Inflammatory macrophage treated with lipopolysaccharide for 1 hour (primary cell): ENCODE measurements around the gene DYNLT2.
"Not testable (repeated sequence)": the region's sequence is repeated elsewhere in the genome, so short reads cannot be mapped to it uniquely, and the experiment has no call there.

Experiments used
- DNase-seq, 2 donors: peaks; one replicate each; pipeline ENCODE4 v3.0.0-alpha.2; 2020 to 2022

The DYNLT2 gene

DNA sequence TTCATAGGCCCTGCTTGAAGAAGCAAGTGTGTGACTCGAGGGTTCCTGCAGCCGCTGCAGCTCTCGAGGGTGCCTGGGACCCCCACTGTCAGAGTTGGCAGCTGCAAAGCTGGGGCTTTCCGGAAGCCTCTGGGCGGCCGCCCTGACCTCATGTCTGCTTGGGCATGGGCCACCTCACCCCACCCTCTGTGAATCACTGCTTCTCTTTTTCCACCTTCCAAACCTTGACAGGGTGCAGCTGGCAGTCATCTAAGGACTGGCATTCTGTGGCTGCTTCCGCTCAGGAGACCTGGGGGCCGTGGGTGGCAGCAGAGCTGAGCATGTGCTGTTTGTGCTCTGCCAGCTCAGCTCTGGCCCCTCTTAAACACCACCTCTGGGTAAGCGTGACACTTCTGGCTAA is 32.0 kb upstream of the DYNLT2 start:
- no peak for DNase-seq

DNA sequence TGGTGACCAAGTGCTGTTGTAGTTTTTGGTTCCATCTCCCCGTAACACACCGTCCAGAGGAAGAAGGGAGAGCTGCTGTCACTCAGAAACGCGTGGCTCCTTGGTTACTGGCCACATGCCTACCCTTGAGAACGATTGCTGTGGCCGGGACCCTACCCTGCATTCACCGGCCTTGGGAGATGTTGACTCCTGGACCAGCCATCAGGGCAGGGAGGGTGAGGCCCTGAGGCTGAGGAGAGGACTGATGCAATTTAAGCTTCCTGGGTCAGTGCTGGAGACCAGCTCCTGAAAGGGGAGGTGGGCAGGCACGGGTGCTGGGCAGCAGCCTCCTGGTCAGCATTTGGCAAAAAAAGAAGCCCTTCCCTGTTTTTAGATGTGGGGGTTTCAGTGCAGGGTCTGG is 31.6 kb upstream of the DYNLT2 start:
- no peak for DNase-seq

DNA sequence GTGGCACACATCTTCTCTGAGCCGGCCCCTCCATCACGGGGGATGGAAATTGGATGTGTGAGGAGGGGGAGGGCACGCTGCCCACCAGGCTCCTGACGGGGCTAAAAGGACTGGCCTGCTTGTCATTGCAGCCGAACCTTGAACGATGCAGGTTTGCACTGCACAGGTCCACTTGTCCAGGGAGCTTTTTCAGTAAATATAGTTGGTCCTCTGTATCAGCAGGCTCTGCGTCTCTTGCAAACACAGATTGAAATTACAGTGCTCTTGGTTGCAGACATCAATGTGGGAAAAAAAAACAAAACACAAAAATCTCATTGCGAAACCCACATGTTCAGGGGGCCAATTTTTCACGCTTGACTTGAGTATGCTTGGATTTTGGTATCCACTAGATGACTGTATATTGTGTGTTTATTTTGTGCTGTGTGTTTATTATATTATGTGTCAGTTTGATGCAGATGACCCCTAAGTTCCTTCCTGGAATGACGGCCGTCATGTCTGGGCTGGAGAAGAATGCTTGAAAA is 29.3 kb upstream of the DYNLT2 start:
- no peak for DNase-seq

DNA sequence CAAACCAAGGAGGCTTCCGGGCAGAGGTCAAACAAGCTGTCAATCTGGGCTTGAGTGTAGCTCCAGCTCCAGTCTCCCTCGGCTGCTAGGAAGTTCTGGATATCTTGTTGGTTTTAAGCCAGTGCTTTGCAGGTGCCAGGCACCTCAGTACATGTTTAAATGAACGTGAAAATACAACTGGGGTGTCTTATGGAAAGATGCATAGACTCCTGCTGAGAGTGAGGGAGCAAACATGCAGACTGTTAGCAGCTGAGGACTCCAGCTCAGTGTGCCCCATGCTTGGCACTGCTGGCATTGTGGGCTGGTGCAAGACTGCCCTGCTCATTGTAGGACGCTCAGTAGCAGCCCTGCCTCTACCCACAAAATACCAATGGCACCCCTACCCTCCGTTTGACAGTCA is 28.5 kb upstream of the DYNLT2 start:
- no peak for DNase-seq

DNA sequence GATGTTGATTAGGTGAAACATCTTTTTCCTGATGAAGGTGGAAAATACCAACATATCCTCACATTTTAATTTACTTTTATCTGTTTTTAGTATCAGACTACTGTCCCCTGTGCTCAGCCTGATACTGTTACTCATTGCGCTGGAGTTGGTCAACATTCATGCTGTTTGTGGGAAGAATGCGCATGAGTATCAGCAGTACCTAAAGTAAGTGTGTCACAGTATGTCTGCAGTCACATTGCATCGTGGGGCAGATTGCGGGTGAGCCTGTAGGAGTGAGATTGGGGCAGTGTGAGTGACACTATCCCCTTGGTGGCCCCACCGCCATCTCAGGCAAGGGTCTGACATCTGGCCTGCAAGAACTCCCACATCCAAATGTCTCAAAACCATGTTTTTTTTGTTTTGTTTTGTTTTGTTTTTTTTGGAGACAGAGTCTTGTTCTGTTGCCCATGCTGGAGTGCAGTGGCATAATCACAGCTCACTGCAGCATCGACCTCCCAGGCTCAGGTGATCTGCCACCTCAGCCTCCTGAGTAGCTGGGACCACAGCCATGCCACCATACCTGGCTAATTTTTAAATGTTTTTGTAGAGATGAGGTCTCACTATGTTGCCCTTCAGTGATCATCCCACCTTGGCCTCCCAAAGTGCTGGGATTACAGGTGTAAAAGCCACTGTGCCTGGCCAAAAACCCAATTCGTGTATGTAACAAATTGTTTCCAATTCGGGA is 27.9 kb upstream of the DYNLT2 start:
- no peak for DNase-seq

DNA sequence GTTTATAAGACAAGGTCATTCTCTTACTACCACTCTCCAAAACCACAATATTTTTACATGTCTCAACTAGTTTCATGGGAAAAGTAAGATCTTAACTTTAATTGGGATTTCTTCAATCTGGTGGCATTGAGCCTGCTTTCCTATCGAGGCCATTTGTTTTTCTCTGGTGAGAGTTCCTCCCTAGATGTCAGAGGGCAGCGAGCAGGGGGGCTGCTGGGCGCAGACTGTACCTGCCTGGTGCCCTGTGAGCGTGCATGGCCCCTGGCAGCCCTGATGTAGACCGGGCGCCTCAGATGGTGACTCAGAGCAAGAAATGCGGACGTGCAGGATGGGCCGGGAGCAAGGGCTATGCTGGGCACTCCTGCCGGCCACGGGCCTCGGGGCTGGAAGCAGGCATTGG is 27.3 kb upstream of the DYNLT2 start:
- no peak for DNase-seq

DNA sequence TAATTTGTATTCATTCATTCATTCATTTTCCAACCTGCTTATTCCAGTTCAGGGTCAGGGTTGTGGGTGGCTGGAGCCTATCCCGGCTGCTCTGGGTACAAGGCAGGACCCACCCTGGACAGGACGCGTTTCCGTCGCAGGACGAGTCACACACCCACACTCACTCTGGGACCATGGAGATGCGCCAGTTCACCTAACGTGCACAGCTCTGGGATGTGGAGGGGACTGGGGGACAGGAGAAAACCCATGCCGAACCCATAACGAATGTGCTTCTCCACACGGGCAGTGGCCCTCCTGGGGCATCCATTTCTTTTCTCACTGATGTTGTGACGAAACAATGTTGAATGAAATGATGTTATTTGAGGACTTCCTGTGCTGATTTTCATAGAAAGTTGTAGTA is 26.5 kb upstream of the DYNLT2 start:
- no peak for DNase-seq

DNA sequence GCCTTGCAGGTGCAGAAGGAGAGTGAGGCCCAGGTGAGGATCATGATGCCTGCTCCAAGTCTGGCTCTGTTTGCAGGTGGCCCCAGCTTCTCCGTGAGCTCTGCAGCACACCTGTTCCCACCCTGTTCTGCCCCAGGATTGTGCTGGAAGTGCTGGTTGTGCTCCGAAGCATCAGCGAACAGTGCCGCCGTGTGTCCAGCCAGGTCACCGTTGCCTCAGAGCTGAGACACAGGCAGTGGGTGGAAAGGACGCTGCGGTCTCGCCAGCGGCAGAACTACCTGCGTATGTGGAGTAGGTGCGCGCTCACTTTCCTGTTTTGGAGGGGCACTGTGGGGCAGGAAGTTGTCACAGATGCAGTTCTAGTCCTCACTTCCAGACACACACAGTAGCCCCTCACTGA is 25.0 kb upstream of the DYNLT2 start:
- no peak for DNase-seq

DNA sequence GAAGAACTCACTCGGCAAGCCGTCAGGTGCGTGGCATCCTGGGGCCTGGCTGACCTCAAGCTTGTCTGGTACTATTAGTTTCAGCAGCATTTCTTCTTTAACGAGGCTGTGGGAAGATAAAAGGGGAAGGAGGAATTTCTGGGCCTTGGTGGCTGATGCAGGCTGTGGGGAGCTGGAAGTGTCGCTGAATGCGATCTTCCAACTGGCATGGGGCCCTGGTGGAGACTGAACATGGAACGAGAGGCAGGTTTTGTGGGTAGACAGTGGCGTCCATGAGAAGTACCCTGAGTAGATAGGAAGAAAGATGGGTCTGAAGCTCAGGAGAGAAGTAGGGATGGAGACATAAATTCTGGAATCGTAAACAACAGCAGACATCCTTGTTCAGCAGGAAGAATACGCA is 23.9 kb upstream of the DYNLT2 start:
- DNase-seq = no peak

DNA sequence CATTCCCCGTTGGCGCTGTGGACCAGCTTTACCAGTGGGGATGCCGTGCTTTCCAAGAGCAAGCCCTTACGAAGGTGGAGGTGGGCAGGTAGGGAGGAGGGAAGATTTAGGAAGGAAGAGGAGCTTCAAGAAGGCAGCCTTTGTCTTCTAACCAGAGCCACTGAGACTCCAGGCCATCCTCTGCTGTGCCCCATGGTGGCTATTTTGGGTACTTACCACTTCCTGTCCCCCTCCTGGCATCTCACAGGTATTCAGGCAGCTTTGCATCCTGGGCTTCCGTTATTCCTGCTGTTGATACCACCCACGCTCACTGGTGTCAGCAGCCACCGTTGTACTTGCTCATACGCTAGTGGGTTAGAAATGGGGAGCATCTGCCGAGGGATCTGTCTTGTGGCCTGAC is 23.0 kb upstream of the DYNLT2 start:
- DNase-seq = no peak

DNA sequence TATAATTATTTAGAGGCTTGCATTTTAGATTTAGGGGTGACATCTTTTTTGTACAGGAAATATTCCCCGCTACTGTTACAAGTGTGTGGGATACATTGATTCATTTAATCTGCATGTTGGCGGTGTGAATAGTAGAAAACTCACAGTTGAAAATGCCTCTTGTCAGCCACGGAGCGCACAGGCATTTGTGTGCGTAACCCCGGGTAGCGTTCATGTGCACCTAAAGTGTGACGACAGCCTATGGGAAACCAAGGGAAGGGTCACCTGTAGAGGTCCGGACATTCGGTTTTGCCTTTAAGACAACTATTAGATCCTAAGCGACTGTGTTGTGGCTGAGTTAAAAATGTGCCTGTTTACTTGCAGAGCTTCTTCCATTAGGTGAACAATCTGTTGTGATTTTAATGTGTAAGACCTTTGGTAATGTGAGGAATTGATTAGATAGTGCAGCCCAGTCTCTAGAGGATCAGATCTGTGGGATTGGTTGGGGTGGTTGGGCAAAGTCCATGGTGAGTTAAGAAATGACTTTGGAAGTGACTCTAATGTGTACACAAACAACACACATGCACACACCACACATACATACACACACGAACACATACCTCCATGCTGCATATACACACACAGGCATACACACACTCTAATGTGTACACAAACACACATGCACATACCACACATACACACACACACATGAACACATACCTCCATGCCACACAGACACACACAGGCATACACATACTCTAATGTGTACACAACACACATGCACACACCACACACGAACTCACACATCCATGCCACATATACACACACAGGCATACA is 15.8 kb upstream of the DYNLT2 start:
- no peak for DNase-seq

DNA sequence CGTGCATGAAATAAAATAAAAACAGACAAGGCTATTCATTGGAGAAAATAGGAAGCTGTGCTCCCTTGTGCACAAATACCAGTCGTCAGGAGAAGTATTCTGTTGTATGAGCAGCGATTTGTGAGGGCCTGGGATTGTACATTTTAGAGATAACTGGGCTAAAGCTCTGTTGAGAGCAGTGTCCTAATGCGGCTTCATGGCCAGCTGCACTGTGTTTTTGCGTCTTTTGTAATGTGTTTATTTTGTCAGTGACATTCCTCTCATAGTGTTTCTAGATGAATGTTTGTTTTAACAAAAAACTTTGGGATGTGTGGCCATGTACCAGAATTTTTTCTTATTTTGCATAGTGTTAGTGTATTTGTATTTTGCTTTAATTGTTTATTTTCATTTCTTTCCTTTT is 14.9 kb upstream of the DYNLT2 start:
- DNase-seq = no peak

DNA sequence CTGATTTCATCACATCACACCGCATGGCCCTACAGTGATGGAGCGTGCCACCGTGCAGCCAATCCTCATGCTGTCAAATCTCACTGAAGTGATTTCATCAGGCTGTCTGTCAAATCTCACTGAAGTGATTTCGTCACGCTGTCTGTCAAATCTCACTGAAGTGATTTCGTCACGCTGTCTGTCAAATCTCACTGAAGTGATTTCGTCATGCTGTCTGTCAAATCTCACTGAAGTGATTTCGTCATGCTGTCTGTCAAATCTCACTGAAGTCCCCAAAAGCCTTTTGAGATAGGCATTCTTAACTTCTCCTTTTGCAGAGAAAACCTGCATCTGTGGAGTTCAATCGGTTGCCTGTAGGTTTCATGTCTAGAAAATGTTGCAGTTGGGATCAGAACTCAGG is 14.4 kb upstream of the DYNLT2 start:
- DNase-seq = not testable (repeated sequence)

DNA sequence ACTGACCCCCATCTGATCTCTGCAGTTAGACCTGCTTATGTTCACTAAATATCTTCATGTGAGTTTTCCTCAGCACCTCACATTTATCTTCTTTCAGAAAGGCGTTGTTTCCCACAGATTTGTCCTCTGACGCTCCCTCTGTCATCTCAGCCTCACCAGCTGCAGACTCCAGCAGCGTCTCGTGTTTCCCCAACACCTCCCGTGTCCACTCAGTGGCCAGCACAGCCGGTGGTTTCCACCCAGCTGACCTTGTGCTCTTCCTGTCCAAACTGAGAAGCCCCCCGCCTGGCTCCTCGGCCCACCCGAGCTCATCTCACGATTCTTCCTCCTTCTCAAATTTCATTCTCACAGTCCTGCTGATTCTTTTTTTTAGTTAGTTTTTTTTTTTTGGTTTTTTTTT is 12.5 kb upstream of the DYNLT2 start:
- DNase-seq = no peak

DNA sequence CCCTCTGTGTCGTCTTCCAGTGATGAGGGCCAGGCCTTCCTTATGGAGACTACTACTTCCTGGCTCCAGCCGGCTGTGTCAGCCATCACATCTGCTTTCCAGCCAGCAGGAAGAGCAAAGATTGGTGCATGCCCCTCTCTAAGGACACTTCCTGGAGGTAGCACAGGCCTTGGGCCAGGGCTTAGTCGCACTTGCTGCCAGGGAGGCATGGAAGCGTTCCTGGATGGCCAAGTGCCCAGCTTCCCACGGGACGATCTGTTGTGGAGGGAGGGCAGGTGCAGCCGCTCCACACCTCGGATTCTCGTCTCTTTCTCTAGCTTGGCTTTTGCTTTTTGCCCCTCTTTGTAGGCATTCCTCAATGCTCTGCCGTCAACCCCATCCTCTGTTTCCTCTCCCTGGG is 11.9 kb upstream of the DYNLT2 start:
- no peak for DNase-seq

DNA sequence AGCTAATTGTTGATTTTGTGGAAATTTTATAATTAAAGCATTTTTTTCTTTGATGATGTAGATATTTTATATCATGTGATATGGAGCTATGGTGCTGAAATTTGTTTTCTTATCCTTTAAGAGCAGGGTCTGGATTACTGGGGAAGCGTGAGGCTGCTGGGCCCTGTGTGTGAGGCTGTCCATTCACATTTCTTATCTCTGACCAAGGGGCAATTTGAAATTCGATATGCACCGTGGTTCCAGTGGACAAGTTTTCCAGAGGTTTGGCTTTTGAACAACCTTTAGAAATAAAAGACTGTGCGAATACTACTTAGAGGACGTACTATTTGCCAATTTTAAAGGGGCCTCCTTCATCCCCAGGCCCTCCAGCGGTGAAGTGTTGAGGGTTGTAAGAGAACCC is 3.8 kb upstream of the DYNLT2 start:
- DNase-seq = no peak

DNA sequence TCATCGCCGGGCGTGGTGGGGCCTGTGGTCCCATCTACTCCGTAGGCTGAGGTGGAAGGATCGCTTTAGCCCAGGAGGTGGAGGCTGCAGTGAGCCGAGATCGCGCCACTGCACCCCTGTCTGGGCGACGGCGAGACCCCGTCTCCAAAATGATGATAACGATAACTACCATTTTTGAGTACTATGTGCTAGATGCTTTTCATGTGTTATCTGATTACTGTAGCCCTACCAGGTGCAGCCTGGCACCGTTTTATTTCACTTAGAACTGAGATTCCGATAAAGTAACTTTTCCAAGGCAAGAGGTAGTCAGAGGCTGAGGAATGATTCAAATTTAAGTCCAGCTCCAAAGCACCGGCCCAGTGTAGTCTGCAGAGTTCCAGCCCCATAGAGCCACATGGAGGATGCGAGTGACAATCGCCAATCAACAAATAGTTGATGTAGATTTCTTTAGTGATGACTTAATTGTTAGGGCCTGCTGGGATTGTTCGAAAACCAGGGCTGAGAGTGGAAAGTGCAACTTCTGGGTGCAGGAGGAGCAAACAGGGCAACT is 777 bp upstream of the DYNLT2 start:
- DNase-seq = peak in 1 of 2 donors; percentile 10

DNA sequence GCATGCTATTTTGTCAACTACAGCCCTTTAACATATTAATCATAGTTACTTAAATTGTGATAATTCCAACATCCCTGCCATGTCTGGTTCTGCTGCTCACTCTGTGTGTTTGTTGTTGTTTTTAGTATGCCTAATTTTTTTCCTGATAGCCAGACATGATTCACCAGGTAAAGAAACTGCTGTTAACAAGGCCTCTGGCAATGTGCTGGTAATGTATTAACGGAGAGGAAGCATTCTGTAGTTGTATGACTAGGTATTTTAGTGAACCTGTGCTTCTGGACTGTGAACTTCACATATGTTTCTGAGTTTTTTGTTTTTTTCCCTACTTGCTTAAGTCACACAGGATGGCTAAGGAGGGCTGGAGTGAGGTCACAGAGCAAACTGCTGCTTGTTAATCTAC is 4.8 kb downstream of the DYNLT2 start:
- DNase-seq = no peak

DNA sequence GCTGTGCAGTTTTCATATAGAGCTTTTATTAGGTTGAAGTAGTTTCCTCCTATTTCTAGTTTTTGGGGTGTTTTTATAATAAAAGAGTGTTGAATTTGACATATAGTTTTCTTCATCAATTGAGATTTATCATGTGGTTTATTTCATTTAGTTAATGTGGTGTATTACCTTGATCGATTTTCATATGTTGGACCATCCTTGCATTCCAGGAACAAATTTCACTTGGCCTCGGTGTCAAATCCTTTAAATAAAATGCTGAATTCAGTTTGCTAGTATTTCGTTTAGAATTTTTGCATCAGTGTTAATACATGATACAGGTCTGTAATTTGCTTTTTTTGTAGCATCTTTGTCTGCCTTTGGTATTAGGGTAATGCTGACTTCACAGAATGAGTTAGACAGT is 6.0 kb downstream of the DYNLT2 start:
- no peak for DNase-seq

DNA sequence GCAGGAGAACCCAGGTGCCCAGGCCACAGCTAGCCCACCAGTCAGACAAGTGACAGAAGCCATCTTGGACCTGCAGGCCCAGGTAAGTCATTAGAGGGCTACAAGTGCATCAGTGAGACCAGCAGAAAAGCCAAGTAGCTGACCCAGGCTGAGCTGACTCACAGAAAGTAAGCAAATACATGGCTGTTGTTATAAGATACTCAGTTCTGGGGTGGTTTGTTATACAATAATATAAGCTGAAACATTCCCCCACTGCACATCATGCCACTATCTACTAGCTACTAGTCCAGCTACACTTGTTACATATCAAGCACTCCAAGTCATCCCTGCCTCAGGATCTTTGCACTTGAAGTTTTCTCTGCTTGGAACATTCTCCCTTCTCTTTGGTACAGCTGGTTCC is 10.0 kb downstream of the DYNLT2 start:
- DNase-seq = no peak

DNA sequence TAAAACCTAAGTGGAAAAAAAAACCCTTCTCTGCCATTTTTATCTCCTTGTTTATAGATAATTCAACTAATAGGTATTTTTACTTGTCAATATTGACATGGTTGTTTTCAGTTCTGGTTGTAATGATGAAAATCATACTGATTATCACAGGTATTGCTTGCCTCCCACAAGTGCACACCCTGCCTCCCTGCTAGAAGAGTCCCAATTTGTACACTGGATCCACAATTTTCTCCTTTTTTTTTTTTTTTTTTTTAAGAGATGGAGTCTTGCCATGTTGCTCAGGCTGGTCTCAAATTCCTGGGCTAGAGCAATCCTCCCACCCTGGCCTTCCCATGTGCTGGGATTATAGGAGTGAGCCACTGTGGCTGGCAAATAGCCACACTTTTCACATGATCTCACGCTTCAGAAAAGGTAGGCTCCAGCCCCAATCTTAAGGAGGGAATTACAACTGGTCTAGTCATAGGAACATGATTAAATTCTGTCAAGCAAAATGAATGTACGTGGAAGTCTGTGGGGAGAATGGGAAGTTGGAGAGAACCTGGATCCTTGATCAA is 12.3 kb downstream of the DYNLT2 start:
- DNase-seq = no peak

DNA sequence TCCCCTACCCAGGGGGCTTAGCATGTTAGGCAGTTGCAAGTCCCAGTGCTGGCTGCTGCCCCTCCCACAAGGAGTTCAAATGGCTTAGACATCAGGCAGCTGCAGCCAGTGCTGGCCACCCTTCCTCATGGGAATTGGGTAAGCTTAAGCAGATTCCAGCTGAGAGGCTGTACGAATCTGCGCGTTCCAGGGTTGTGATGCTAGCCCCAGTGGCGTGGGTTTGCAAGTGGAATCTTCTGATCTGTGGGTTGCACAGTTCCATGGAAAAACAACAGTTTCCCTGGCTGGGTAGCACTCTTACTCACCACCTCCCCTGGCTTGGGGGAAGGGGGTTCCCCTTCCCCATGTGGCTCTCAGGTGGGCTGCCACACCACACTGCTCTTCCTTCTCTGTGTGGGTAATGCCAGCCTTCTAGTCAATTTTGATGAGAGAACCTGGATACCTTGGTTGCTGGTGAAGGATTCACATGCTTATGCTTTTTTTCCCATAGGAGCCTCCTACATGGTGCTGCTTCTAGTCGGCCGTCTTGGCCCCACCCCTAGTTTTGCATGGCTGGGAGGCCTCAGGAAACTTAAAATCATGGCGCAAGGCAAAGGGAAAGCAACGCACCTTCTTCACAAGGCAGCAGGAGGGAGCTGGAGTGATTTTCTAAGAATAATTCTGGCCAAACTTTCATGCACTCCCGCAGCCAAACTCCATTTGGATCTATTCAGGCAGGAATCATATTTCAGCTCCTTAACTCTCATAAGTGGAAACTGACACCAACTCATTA is 13.0 kb downstream of the DYNLT2 start:
- DNase-seq = no peak

DNA sequence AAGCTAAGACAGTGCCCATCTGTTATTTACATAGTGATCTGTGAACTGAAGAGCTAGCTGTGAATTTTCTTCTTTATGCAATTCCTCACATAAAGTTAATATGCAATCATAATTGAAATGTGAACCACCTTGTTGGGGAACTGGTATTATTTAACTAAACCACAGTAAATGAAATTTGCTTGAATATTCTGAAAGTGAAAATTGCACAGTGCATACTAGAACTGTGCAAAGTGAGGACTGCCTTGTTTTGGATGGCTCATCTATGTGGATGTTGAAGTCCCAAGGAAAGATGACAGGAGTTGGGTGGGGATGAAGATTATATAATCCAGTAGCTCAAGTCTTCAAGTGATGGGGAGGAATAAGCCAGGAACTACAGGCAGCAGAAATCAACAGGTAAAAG is 21.4 kb downstream of the DYNLT2 start:
- no peak for DNase-seq
